GM23338 (cell line): Measurements from ENCODE around the gene BMP8A.

Experiments
- CREB1 ChIP-seq: fragments of 250-450 bp; sonication (Bioruptor Pico); IDR thresholded peaks from 2 replicates; pipeline ENCODE4 v1.5.0; 2020; ENCODE audit warnings: low read depth, mild to moderate bottlenecking, moderate library complexity
- CTCF ChIP-seq, 2 experiments: fragments of 200-600 bp in 1 of 2; sonication (generic) in 1 of 2; conservative IDR thresholded peaks; 2 replicates each; pipeline versions ENCODE4 v1.5.1 to v1.6.1; 2016 to 2017; ENCODE audit warnings: antibody characterized with exemption in 2 of 2, low read depth in 2 of 2, mild to moderate bottlenecking in 2 of 2, moderate library complexity in 1 of 2
- ETS1 ChIP-seq: IDR thresholded peaks from 2 replicates; pipeline ENCODE4 v1.6.1; 2016; ENCODE audit warnings: antibody characterized with exemption
- EZH2 ChIP-seq: fragments of 200-600 bp; sonication (generic); IDR thresholded peaks from one replicate; pipeline ENCODE4 v1.8.0; 2017; ENCODE audit warnings: antibody characterized with exemption, mild to moderate bottlenecking, low read depth; ENCODE audit not compliant: unreplicated experiment
- EZH2phosphoT487 ChIP-seq: fragments of 200-600 bp; sonication (generic); IDR thresholded peaks from one replicate; pipeline ENCODE4 v1.8.1; 2018; ENCODE audit warnings: antibody characterized with exemption; ENCODE audit not compliant: unreplicated experiment
- JUNB ChIP-seq: IDR thresholded peaks from one replicate; pipeline ENCODE4 v1.6.1; 2016; ENCODE audit warnings: antibody characterized with exemption; ENCODE audit not compliant: unreplicated experiment
- POLR2AphosphoS5 ChIP-seq: IDR thresholded peaks from 2 replicates; pipeline ENCODE4 v1.6.1; 2016; ENCODE audit warnings: antibody characterized with exemption, low read depth
- REST ChIP-seq: IDR thresholded peaks from one replicate; pipeline ENCODE4 v1.6.1; 2018; ENCODE audit warnings: antibody characterized with exemption; ENCODE audit not compliant: unreplicated experiment
- STAT1 ChIP-seq: IDR thresholded peaks from one replicate; pipeline ENCODE4 v1.6.1; 2016; ENCODE audit warnings: antibody characterized with exemption; ENCODE audit not compliant: unreplicated experiment
- ZNF114 ChIP-seq: fragments of 250-450 bp; sonication (Bioruptor Pico); IDR thresholded peaks from 2 replicates; pipeline ENCODE4 v1.5.0; 2020; ENCODE audit warnings: mild to moderate bottlenecking, moderate library complexity
- ZNF331 ChIP-seq: fragments of 250-450 bp; sonication (Bioruptor Pico); IDR thresholded peaks from 2 replicates; pipeline ENCODE4 v1.5.0; 2020; ENCODE audit warnings: low read depth, mild to moderate bottlenecking, moderate library complexity
- ZNF462 ChIP-seq: fragments of 250-450 bp; sonication (Bioruptor Pico); IDR thresholded peaks from 2 replicates; pipeline ENCODE4 v1.5.0; 2020; ENCODE audit warnings: mild to moderate bottlenecking, moderate library complexity

- TF ChIP-seq CTCF (conservative IDR thresholded peaks at IDR 0.05; ENCODE audit: low read depth in 2 of 2) (no peak), JUNB (no peak), REST (no peak), EZH2 (no peak), ETS1 (no peak), POLR2AphosphoS5 (no peak), EZH2phosphoT487 (no peak), ZNF331 (CRISPR knock-in tag) (no peak), STAT1 (no peak), CREB1 (no peak), ZNF114 (CRISPR knock-in tag) (no peak), ZNF462 (CRISPR knock-in tag) (no peak)
Measured at GRCh38 chr1:39441797-39442196, 49.6 kb upstream of the BMP8A start.
